DOHH2 (cell line): ENCODE measurements around the gene DMRTA1.

Experiments
- EZH2phosphoT487 ChIP-seq: fragments of 200-600 bp; sonication (generic); IDR thresholded peaks from 2 replicates; pipeline ENCODE4 v1.6.1; 2017; ENCODE audit warnings: borderline replicate concordance, mild to moderate bottlenecking, antibody characterized with exemption, low read length, moderate library complexity, mixed read lengths
- TF ChIP-seq, protein P1 (sequence below): fragments of 200-600 bp; sonication (generic); IDR thresholded peaks from one replicate; pipeline ENCODE4 v1.5.1; 2014; ENCODE audit warnings: antibody characterized with exemption, mild to moderate bottlenecking, low read depth, low read length; ENCODE audit not compliant: poor library complexity, severe bottlenecking

DNA sequence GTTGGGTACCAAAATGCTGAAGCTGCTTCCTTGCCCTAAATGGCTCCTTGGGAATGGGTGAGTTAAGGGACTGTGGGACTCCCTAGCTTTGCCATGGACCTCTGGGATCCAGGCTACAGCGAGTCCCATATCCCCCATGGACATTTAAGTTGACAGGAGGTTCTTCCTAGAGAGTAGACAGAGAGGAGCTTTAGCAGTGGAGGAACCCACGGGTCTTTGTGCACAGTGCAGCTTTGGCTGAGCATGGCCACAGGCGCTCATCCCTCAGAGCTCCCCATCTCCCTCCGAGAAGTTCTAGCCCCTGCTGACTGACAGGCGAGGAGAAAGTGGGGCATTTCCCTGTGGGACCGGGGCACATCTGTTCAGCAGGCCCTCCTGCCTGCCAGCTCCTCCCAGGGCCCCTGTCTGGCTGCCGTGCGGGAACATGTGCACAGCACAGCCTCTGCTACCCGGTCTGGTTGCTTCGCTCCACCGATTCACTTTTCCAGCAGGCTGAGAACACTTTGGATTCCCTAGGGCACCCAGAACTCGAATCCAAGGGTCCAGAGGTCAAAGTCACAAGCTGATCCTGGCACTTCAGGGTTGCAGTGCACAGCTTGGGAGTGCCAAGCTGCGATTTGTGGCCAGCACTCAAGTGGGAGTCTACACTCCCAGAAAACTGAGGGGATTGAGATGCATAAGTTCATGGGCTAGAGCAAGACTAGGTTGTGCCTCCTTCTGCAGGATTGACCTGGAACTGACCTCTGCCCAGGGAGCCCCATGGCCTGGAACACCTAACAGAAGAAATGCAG lies 40.6 kb upstream of the DMRTA1 start:
- TF ChIP-seq, protein P1, sequence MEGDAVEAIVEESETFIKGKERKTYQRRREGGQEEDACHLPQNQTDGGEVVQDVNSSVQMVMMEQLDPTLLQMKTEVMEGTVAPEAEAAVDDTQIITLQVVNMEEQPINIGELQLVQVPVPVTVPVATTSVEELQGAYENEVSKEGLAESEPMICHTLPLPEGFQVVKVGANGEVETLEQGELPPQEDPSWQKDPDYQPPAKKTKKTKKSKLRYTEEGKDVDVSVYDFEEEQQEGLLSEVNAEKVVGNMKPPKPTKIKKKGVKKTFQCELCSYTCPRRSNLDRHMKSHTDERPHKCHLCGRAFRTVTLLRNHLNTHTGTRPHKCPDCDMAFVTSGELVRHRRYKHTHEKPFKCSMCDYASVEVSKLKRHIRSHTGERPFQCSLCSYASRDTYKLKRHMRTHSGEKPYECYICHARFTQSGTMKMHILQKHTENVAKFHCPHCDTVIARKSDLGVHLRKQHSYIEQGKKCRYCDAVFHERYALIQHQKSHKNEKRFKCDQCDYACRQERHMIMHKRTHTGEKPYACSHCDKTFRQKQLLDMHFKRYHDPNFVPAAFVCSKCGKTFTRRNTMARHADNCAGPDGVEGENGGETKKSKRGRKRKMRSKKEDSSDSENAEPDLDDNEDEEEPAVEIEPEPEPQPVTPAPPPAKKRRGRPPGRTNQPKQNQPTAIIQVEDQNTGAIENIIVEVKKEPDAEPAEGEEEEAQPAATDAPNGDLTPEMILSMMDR = no peak
- TF ChIP-seq EZH2phosphoT487 = no peak
